Smooth muscle cell (in vitro differentiated cells): ENCODE results near the gene INPP5F. TPM values are rescaled to one million over a fixed set of nuclear protein-coding genes. Genes with fewer than 3 reads are reported as not detected.
A peak's percentile ranks its signal among the peaks of the same experiment; 100 is the strongest.

ENCODE experiments used
- DNase-seq: peaks from one replicate; lab custom pipeline; 2025; ENCODE audit not compliant: unreplicated experiment; lab: John Stamatoyannopoulos, UW
- H2AFZ ChIP-seq: fragments of 200-600 bp; sonication (generic); 2 replicates; pipeline ENCODE4 v1.6.0; 2016; ENCODE audit warnings: antibody characterized with exemption, low read depth, mild to moderate bottlenecking
- H3F3A ChIP-seq: fragments of 200-600 bp; sonication (generic); 2 replicates; pipeline ENCODE4 v1.6.0; 2017; ENCODE audit warnings: antibody characterized with exemption, low read depth
- H3K27ac ChIP-seq: fragments of 200-600 bp; sonication (generic); 2 replicates; pipeline ENCODE4 v1.5.1; 2016; ENCODE audit warnings: low read depth, mild to moderate bottlenecking
- H3K27me3 ChIP-seq: fragments of 200-600 bp; sonication (generic); 2 replicates; pipeline ENCODE4 v1.6.1; 2016; ENCODE audit warnings: low read depth, mild to moderate bottlenecking
- H3K36me3 ChIP-seq: fragments of 200-600 bp; sonication (generic); 2 replicates; pipeline ENCODE4 v1.5.1; 2016; ENCODE audit warnings: low read depth
- H3K4me1 ChIP-seq: fragments of 200-600 bp; sonication (generic); 2 replicates; pipeline ENCODE4 v1.5.1; 2016; ENCODE audit warnings: low read depth
- H3K4me2 ChIP-seq: fragments of 200-600 bp; sonication (generic); 2 replicates; pipeline ENCODE4 v1.6.0; 2016; ENCODE audit warnings: mild to moderate bottlenecking
- H3K4me3 ChIP-seq: fragments of 200-600 bp; sonication (generic); 2 replicates; pipeline ENCODE4 v1.5.1; 2016; ENCODE audit warnings: mild to moderate bottlenecking
- H3K79me2 ChIP-seq: fragments of 200-600 bp; sonication (generic); 2 replicates; pipeline ENCODE4 v1.6.0; 2016; ENCODE audit warnings: low read depth, mild to moderate bottlenecking
- H3K9ac ChIP-seq: fragments of 200-600 bp; sonication (generic); 2 replicates; pipeline ENCODE4 v1.6.0; 2016; ENCODE audit warnings: low read depth
- H3K9me3 ChIP-seq: fragments of 200-600 bp; sonication (generic); replicated peaks from 2 replicates; pipeline ENCODE4 v1.5.1; 2016; ENCODE audit warnings: low read depth
- H4K20me1 ChIP-seq: fragments of 200-600 bp; sonication (generic); 2 replicates; pipeline ENCODE4 v1.6.0; 2016; ENCODE audit warnings: low read depth
- CTCF ChIP-seq: fragments of 200-600 bp; sonication (generic); IDR thresholded peaks from 2 replicates; pipeline ENCODE4 v1.5.1; 2017; ENCODE audit warnings: borderline replicate concordance, mild to moderate bottlenecking, antibody characterized with exemption; ENCODE audit not compliant: insufficient read depth, poor library complexity, severe bottlenecking
- WGBS: methylation state at CpG from one replicate; pipeline ENCODE4 v1.1.7; 2016; ENCODE audit warnings: low lambda C conversion rate; 5-methylcytosine and 5-hydroxymethylcytosine counted together
- polyA plus RNA-seq: library from polyadenylated mRNA; unstranded; fragments of >200 nt; fragmentation: Nextera tagmentation; extraction: Ambion mirVana; gene quantifications from 2 replicates; pipeline ENCODE4 v1.2.1, GENCODE V29; 2016
- total RNA-seq: library from RNA; depleted of rRNA; stranded (reverse); fragments of >200 nt; gene quantifications from 2 replicates; pipeline ENCODE4 v1.2.3, GENCODE V29; 2014

Gene INPP5F
- total and polyA plus RNA-seq, 2 experiments from 2014 or later: 15.9 to 106 TPM

DNA sequence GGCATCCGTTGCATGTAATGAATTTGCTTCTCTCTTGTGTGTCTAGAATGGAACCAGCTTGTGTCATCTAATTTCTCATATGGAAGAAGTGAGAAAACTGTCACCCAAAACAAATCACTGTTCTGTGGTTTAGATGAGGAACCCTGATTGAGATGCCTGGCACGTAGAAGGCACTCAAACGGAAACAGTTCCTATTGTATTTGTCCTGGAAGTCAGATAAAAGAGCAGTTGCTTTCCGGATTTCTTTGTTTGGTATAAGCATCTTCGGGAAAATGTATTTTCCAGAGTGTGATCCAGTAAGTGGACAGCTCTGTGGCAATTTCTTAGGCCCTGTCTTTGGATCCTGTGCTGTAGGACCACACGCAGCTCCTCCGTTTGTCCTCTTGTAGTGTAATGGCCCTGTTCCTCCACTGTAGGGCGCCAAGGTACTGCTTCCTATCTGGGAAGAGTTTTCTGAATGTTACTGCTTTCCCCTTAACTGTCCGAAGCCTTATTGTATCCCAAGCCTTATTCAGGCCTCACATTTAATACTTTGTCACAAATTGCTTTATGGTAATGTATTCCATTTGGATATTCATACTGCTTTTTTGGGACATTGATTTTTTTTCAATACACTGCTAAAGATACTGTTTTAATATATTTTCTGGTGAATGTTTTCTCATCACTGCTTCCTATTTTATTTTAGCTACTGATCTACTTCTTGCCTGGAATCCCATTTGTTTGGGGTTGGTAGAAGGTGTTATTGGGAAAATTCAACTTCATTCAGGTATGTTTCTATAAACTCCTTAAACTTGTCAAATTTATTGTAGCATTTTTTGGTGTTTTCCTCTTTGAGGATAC, 24.8 kb downstream of the INPP5F start:
- TF ChIP-seq CTCF: peak; percentile 84
- Histone ChIP-seq H3K4me3 (no peak overlapping the region), H2AFZ (no peak overlapping the region), H3K36me3 (no peaks in the 10 kb centered on the region), H3K27me3 (no peaks in the 10 kb centered on the region), H3K27ac (no peak overlapping the region), H3K4me1 (no peaks in the 10 kb centered on the region), H3K79me2 (no peaks in the 10 kb centered on the region), H3K4me2 (no peak overlapping the region), H3F3A (no peaks in the 10 kb centered on the region), H3K9me3 (no peaks in the 10 kb centered on the region), H3K9ac (no peak overlapping the region), H4K20me1 (no peaks in the 10 kb centered on the region)
- WGBS: 38% methylated on average over 9 of the region's 9 CpGs
- DNase-seq: peak; percentile 4

DNA sequence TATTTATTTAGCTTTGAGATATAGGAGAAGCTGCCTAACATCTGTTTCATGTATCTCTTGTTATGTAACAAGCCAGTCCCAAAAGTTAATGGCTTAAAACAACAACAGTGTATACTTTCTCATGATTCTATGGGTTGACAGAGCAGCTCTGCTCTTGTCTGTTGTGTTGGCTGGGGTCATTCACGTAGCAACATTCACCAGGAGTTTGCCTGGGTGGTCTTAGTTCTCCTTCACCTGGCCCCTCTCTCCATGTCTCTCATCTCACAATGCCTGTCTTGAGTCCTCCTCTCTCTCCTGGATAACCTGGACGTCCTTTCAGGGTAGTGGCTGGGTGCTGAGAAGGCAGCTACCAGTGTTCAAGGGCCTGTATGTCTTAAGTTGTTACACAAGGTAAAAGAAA, 27.5 kb downstream of the INPP5F start:
- Histone ChIP-seq H3K4me3 (no peak overlapping the region), H3K79me2 (no peaks in the 10 kb centered on the region), H3F3A (no peaks in the 10 kb centered on the region), H3K4me2 (no peak overlapping the region), H3K9ac (no peak overlapping the region), H3K27ac (no peak overlapping the region), H3K27me3 (no peaks in the 10 kb centered on the region), H3K9me3 (no peaks in the 10 kb centered on the region), H4K20me1 (no peaks in the 10 kb centered on the region), H3K4me1 (no peaks in the 10 kb centered on the region), H3K36me3 (no peaks in the 10 kb centered on the region), H2AFZ (no peak overlapping the region)
- WGBS: 80% methylated on average over 2 of the region's 2 CpGs
- no peak for DNase-seq
- no peak for TF ChIP-seq CTCF

GRCh38 chr10:119754085-119754484, 28.2 kb downstream of the INPP5F start:
- Histone ChIP-seq H3K4me1 (no peaks in the 10 kb centered on the region), H4K20me1 (no peaks in the 10 kb centered on the region), H3K4me2 (no peak overlapping the region), H3K27ac (no peak overlapping the region), H3K27me3 (no peaks in the 10 kb centered on the region), H3K9me3 (no peaks in the 10 kb centered on the region), H2AFZ (no peak overlapping the region), H3F3A (no peaks in the 10 kb centered on the region), H3K4me3 (no peak overlapping the region), H3K9ac (no peak overlapping the region), H3K36me3 (no peaks in the 10 kb centered on the region), H3K79me2 (no peaks in the 10 kb centered on the region)
- no peak for DNase-seq
- TF ChIP-seq CTCF: no peak
- WGBS: 89% methylated on average over 5 of the region's 5 CpGs

- 92% methylated on average over 4 of the region's 4 CpGs for WGBS
- no peak for TF ChIP-seq CTCF
- Histone ChIP-seq H4K20me1 (no peaks in the 10 kb centered on the region), H3K27me3 (no peaks in the 10 kb centered on the region), H3K9ac (no peak overlapping the region), H3K4me2 (no peak overlapping the region), H3K79me2 (no peaks in the 10 kb centered on the region), H2AFZ (no peak overlapping the region), H3K36me3 (no peaks in the 10 kb centered on the region), H3K9me3 (no peaks in the 10 kb centered on the region), H3K4me1 (no peaks in the 10 kb centered on the region), H3K4me3 (no peak overlapping the region), H3K27ac (no peak overlapping the region), H3F3A (no peaks in the 10 kb centered on the region)
- no peak for DNase-seq
Observed at GRCh38 chr10:119754936-119755335, 29.1 kb downstream of the INPP5F start.
